Spleen (tissue), 11 donors: Measurements from ENCODE around the gene ANKRD27. TPM values are rescaled to one million over a fixed set of nuclear protein-coding genes. Genes with fewer than 3 reads are reported as not detected.
A peak's percentile ranks its signal among the peaks of the same experiment; 100 is the strongest.

ENCODE experiments used
- DNase-seq: peaks from one replicate; pipeline ENCODE4 v3.0.0-alpha.2; 2020
- H3K27ac ChIP-seq, 8 donors: fragments of 200-600 bp; sonication (generic) in 7 of 8; 1 replicate in 4 of 8; 2 replicates in 4 of 8; pipeline versions ENCODE4 v1.5.0 to v1.8.0; 2016 to 2021; ENCODE audit warnings: inconsistent platforms in 4 of 8, mild to moderate bottlenecking in 4 of 8, moderate library complexity in 1 of 8
- H3K27me3 ChIP-seq, 7 donors: fragments of 200-600 bp; sonication (generic) in 6 of 7; replicated peaks in 1 of 7; 1 replicate in 4 of 7; 2 replicates in 3 of 7; pipeline versions ENCODE4 v1.5.0 to v1.8.0; 2016 to 2021; ENCODE audit warnings: inconsistent platforms in 3 of 7, mild to moderate bottlenecking in 1 of 7
- H3K36me3 ChIP-seq, 6 donors: fragments of 200-600 bp; sonication (generic) in 5 of 6; 1 replicate in 4 of 6; 2 replicates in 2 of 6; pipeline versions ENCODE4 v1.5.0 to v1.8.0; 2016 to 2021; ENCODE audit warnings: inconsistent platforms in 2 of 6
- H3K4me1 ChIP-seq, 6 donors: fragments of 200-600 bp; sonication (generic) in 5 of 6; 1 replicate in 3 of 6; 2 replicates in 3 of 6; pipeline versions ENCODE4 v1.5.0 to v1.8.0; 2016 to 2021; ENCODE audit warnings: inconsistent platforms in 3 of 6
- H3K4me3 ChIP-seq, 8 donors: fragments of 200-600 bp; sonication (generic) in 7 of 8; 1 replicate in 4 of 8; 2 replicates in 4 of 8; pipeline versions ENCODE4 v1.5.0 to v1.8.0; 2016 to 2021; ENCODE audit warnings: inconsistent platforms in 4 of 8, mild to moderate bottlenecking in 4 of 8, moderate library complexity in 2 of 8
- H3K9me3 ChIP-seq, 8 donors: fragments of 200-600 bp; sonication (generic) in 7 of 8; 1 replicate in 4 of 8; 2 replicates in 4 of 8; pipeline versions ENCODE4 v1.5.0 to v1.8.0; 2016 to 2021; ENCODE audit warnings: inconsistent platforms in 4 of 8
- POLR2A ChIP-seq, 3 donors: fragments of 450-650 bp; IDR thresholded peaks; one replicate each; pipeline ENCODE4 v1.5.1; 2017; ENCODE audit warnings: antibody characterized with exemption in 3 of 3, mild to moderate bottlenecking in 1 of 3
- POLR2AphosphoS5 ChIP-seq, 3 donors: sonication (generic); formaldehyde crosslinking; IDR thresholded peaks; one replicate each; pipeline ENCODE4 v1.5.1; 2017; ENCODE audit warnings: antibody characterized with exemption in 3 of 3
- WGBS, 5 donors: extraction: QIAGEN DNeasy Blood & Tissue Kit in 3 of 5; methylation state at CpG; one replicate each; pipeline versions ENCODE4 v1.1.5 to v1.1.7; 2013 to 2018; 5-methylcytosine and 5-hydroxymethylcytosine counted together
- intact Hi-C: fragments of 100-400 bp; cut with DNase I; formaldehyde crosslinking; loops from one replicate; pipeline ENCODE4 v1.15.0; 2023; ENCODE audit warnings: low total_unique reads
- polyA plus RNA-seq, 3 donors: library from polyadenylated mRNA; stranded (reverse); fragments of 200-250 nt; gene quantifications; one replicate each; pipeline ENCODE4 v1.2.1, GENCODE V29; 2013
- total RNA-seq, 7 donors: library from RNA; depleted of rRNA in 3 of 7; stranded (reverse); fragments of >200 nt in 3 of 7; fragmentation: NEBNext Ultra II Directional in 4 of 7; extraction: Animal tissue kit (Norgen Biotek cat#: 25700) in 4 of 7; gene quantifications; one replicate each; pipeline versions ENCODE4 v1.1.0 to v1.2.1, GENCODE V29; 2016 to 2021
- TF ChIP-seq, protein P1 (sequence below), 11 experiments: fragments of 200-600 bp in 7 of 11; fragments of 450-650 bp in 4 of 11; sonication (generic) in 4 of 11; IDR thresholded peaks in 8 of 11; conservative IDR thresholded peaks in 3 of 11; 1 replicate in 7 of 11; 2 replicates in 4 of 11; pipeline versions ENCODE4 v1.4.0 to v1.8.0; 2016 to 2021; ENCODE audit warnings: antibody characterized with exemption in 11 of 11, inconsistent platforms in 4 of 11, mild to moderate bottlenecking in 1 of 11
- donor health status: healthy with polysubstance abuse.
- donor health status: DM: no; HTN: no; CAD: no; lungs with moderate emphysema.
- donor health status: DM: no; HTN: no; CAD: no.
- donor health status: Bipolar disorder and iron deficiency.
- donor health status: healthy.
- donor health status: DM: no; HTN: no; CAD: no.
- donor health status: DM: yes; HTN: yes; CAD: no.

Gene ANKRD27
- total and polyA plus RNA-seq, 10 donors, result 6.5 to 31.7 (median 28.2) TPM

DNA sequence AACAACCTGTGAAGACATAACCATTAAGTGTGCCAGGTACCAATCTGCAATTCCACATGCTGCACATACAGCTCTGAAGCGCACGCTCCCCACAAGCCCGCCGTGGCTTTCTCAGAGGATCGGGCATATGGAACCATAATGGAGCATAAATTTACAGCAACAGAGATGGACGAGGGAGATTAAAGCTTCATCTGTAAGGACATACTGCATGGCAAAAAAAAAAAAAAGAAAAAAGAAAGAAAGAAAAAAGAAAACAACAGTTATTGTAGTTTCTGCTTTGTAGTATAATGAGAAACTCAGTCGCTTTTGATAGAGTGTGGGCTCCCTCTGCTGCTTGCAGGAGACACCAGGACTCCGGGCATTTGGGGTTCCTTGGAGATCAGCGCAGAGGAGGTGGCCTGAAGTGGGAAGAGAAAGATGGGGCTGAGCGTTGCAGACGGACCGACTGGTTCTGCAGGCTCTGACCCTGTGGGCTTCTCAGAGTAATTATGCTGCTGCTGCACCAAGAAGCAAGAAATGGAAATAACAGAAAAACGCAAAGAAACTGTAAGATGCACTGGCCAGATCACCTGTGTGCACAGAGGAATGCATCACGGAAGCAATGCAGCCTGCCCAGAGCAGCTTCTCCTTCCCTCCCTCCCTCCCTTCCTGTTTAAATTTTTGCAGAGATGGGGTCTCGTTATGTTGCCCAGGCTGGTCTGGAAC is 104.7 kb downstream of the ANKRD27 start:
- intact Hi-C loops, result no loop called here
- H3K4me1 ChIP-seq, result no peaks in the 10 kb centered on the region
- no peak for DNase-seq
- no peaks in the 10 kb centered on the region for H3K9me3 ChIP-seq
- H3K4me3 ChIP-seq, result no peak overlapping the region
- WGBS, 5 donors, result 35 to 41% (median 39%) methylated on average over 15 of the region's 15 CpGs
- no peak overlapping the region for H3K27ac ChIP-seq
- H3K36me3 ChIP-seq, result no peaks in the 10 kb centered on the region
- TF ChIP-seq, protein P1, sequence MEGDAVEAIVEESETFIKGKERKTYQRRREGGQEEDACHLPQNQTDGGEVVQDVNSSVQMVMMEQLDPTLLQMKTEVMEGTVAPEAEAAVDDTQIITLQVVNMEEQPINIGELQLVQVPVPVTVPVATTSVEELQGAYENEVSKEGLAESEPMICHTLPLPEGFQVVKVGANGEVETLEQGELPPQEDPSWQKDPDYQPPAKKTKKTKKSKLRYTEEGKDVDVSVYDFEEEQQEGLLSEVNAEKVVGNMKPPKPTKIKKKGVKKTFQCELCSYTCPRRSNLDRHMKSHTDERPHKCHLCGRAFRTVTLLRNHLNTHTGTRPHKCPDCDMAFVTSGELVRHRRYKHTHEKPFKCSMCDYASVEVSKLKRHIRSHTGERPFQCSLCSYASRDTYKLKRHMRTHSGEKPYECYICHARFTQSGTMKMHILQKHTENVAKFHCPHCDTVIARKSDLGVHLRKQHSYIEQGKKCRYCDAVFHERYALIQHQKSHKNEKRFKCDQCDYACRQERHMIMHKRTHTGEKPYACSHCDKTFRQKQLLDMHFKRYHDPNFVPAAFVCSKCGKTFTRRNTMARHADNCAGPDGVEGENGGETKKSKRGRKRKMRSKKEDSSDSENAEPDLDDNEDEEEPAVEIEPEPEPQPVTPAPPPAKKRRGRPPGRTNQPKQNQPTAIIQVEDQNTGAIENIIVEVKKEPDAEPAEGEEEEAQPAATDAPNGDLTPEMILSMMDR (IDR thresholded peaks at IDR 0.05 in 8 of 11, conservative IDR thresholded peaks at IDR 0.05 in 3 of 11), result peak; percentile 40 to 67 (median 49)
- TF ChIP-seq POLR2A (IDR thresholded peaks at IDR 0.05), result no peak
- peaks cover 0 to 53% (median 9%) of the 10 kb centered on the region in 7 donors for H3K27me3 ChIP-seq

GRCh38 chr19:32567486-32567885 is 107.5 kb downstream of the ANKRD27 start:
- 86 to 95% (median 90%) methylated on average over 9 of the region's 9 CpGs for WGBS, 5 donors
- no peaks in the 10 kb centered on the region for H3K4me1 ChIP-seq
- no peak overlapping the region for H3K27ac ChIP-seq
- no peaks in the 10 kb centered on the region for H3K36me3 ChIP-seq
- TF ChIP-seq, protein P1 (IDR thresholded peaks at IDR 0.05 in 8 of 11, conservative IDR thresholded peaks at IDR 0.05 in 3 of 11), result no peak
- TF ChIP-seq POLR2A (IDR thresholded peaks at IDR 0.05) (no peak), POLR2AphosphoS5 (IDR thresholded peaks at IDR 0.05) (no peak)
- DNase-seq, result no peak
- intact Hi-C loops, result no loop called here
- H3K27me3 ChIP-seq, result peaks cover 0 to 53% (median 9%) of the 10 kb centered on the region in 7 donors
- no peaks in the 10 kb centered on the region for H3K9me3 ChIP-seq
- no peak overlapping the region for H3K4me3 ChIP-seq

GRCh38 chr19:32566246-32566830 is 108.6 kb downstream of the ANKRD27 start:
- intact Hi-C loops, result no loop called here
- WGBS, 5 donors, result 80 to 86% (median 83%) methylated on average over 5 of the region's 5 CpGs
- peaks cover 0 to 48% (median 9%) of the 10 kb centered on the region in 7 donors for H3K27me3 ChIP-seq
- no peaks in the 10 kb centered on the region for H3K9me3 ChIP-seq
- no peak overlapping the region for H3K27ac ChIP-seq
- no peaks in the 10 kb centered on the region for H3K36me3 ChIP-seq
- no peaks in the 10 kb centered on the region for H3K4me1 ChIP-seq
- DNase-seq, result no peak
- no peak overlapping the region for H3K4me3 ChIP-seq
- TF ChIP-seq POLR2AphosphoS5 (IDR thresholded peaks at IDR 0.05) (no peak), POLR2A (IDR thresholded peaks at IDR 0.05) (no peak)
- TF ChIP-seq, protein P1 (IDR thresholded peaks at IDR 0.05 in 8 of 11, conservative IDR thresholded peaks at IDR 0.05 in 3 of 11), result no peak

DNA sequence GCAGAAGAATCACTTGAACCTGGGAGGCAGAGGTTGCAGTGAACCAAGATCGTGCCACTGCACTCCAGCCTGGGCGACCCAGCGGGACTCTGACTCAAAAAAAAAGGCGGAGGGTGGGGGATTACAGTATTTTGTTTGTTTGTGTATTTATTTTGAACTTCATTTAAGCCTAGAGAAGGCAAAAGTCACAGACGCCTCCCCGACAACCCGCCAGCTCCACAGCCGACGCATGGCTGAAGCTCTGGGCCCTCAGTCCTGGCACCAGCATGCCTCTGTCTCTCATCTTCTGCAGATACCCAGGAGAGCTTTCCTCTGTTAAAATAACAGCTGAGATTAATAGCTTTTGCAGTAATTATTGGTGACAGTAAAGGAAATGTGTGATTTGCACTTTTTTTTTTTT is 111.2 kb downstream of the ANKRD27 start:
- Histone ChIP-seq H3K27me3 (peaks cover 0 to 30% (median 0%) of the 10 kb centered on the region in 7 donors), H3K36me3 (no peaks in the 10 kb centered on the region), H3K4me3 (no peak overlapping the region), H3K4me1 (no peaks in the 10 kb centered on the region), H3K9me3 (no peaks in the 10 kb centered on the region), H3K27ac (no peak overlapping the region)
- TF ChIP-seq POLR2A (IDR thresholded peaks at IDR 0.05) (no peak), POLR2AphosphoS5 (IDR thresholded peaks at IDR 0.05) (no peak)
- TF ChIP-seq, protein P1 (IDR thresholded peaks at IDR 0.05 in 8 of 11, conservative IDR thresholded peaks at IDR 0.05 in 3 of 11), result no peak
- intact Hi-C loops, result no loop called here
- DNase-seq, result no peak
- 90 to 96% (median 93%) methylated on average over 9 of the region's 9 CpGs for WGBS, 5 donors
